ENCODE results near the gene KIF16B. TPM values are rescaled to one million over a fixed set of nuclear protein-coding genes. Genes with fewer than 3 reads are reported as not detected.

Gene KIF16B
- total RNA-seq, 1 donor from 2014 or later, result 7.0 TPM

GRCh38 chr20:16283978-16284377 lies 289.3 kb downstream of the KIF16B start:
- no peak overlapping the region for H3K27ac Mint-ChIP-seq (ENCODE audit: unreplicated experiment)
- H3K9me3 ChIP-seq (ENCODE audit: insufficient read depth, low read depth, low read length), result no peaks in the 10 kb centered on the region
- no peaks in the 10 kb centered on the region for H3K36me3 ChIP-seq (ENCODE audit: insufficient read depth, low read length)
- DNase-seq (ENCODE audit: low read depth) (no peak), FAIRE-seq (no peak)
- no peaks in the 10 kb centered on the region for H4K20me1 ChIP-seq (ENCODE audit: insufficient read depth, low read length)
- no peak overlapping the region for H3K4me3 Mint-ChIP-seq (ENCODE audit: unreplicated experiment)
- TF ChIP-seq EZH2 (IDR thresholded peaks at IDR 0.05; ENCODE audit: insufficient read depth, low read length), result no peak
- no peak for TF ChIP-seq CTCF (IDR thresholded peaks at IDR 0.05; ENCODE audit: insufficient read depth, low read depth, low read length)
- peaks cover 6% of the 10 kb centered on the region for H3K36me3 Mint-ChIP-seq (ENCODE audit: low read depth, unreplicated experiment)
- no peaks in the 10 kb centered on the region for H3K79me2 ChIP-seq (ENCODE audit: insufficient read depth, low read length)
- H3K27me3 Mint-ChIP-seq (ENCODE audit: low read depth, unreplicated experiment), result no peaks in the 10 kb centered on the region
- H3K27ac ChIP-seq (ENCODE audit: low read depth, low read length), result no peak overlapping the region
- no peaks in the 10 kb centered on the region for H3K4me1 Mint-ChIP-seq (ENCODE audit: low read depth, unreplicated experiment)
- H3K4me1 ChIP-seq (ENCODE audit: insufficient read depth, low read length), result no peaks in the 10 kb centered on the region
- H2AFZ ChIP-seq (ENCODE audit: low read depth, low read length), result no peak overlapping the region
- no peak overlapping the region for H3K9ac ChIP-seq (ENCODE audit: low read length)
- H3K9me3 Mint-ChIP-seq (ENCODE audit: unreplicated experiment), result no peaks in the 10 kb centered on the region
- H3K4me2 ChIP-seq (ENCODE audit: low read length), result no peak overlapping the region
- H3K27me3 ChIP-seq (ENCODE audit: insufficient read depth, low read length), result no peaks in the 10 kb centered on the region
- no peak overlapping the region for H3K4me3 ChIP-seq (ENCODE audit: insufficient read depth, low read depth, low read length)

- Histone ChIP-seq H3K9ac (ENCODE audit: low read length) (no peak overlapping the region), H3K4me2 (ENCODE audit: low read length) (no peak overlapping the region), H3K27ac (ENCODE audit: low read depth, low read length) (no peak overlapping the region), H3K4me1 (ENCODE audit: insufficient read depth, low read length) (no peaks in the 10 kb centered on the region), H3K9me3 (ENCODE audit: insufficient read depth, low read depth, low read length) (no peaks in the 10 kb centered on the region), H3K36me3 (ENCODE audit: insufficient read depth, low read length) (no peaks in the 10 kb centered on the region), H3K27me3 (ENCODE audit: insufficient read depth, low read length) (no peaks in the 10 kb centered on the region), H4K20me1 (ENCODE audit: insufficient read depth, low read length) (no peaks in the 10 kb centered on the region), H2AFZ (ENCODE audit: low read depth, low read length) (no peak overlapping the region), H3K79me2 (ENCODE audit: insufficient read depth, low read length) (no peaks in the 10 kb centered on the region), H3K4me3 (ENCODE audit: insufficient read depth, low read depth, low read length) (no peak overlapping the region)
- Mint-ChIP-seq H3K4me3 (ENCODE audit: unreplicated experiment) (no peak overlapping the region), H3K27me3 (ENCODE audit: low read depth, unreplicated experiment) (no peaks in the 10 kb centered on the region), H3K9me3 (ENCODE audit: unreplicated experiment) (no peaks in the 10 kb centered on the region), H3K36me3 (ENCODE audit: low read depth, unreplicated experiment) (peaks cover 6% of the 10 kb centered on the region), H3K4me1 (ENCODE audit: low read depth, unreplicated experiment) (no peaks in the 10 kb centered on the region), H3K27ac (ENCODE audit: unreplicated experiment) (no peak overlapping the region)
- no peak for TF ChIP-seq EZH2 (IDR thresholded peaks at IDR 0.05; ENCODE audit: insufficient read depth, low read length)
- no peak for DNase-seq (ENCODE audit: low read depth)
- FAIRE-seq, result no peak
Observed at GRCh38 chr20:16283307-16283706, 289.9 kb downstream of the KIF16B start.

- H3K4me2 ChIP-seq (ENCODE audit: low read length), result no peak overlapping the region
- H3K36me3 Mint-ChIP-seq (ENCODE audit: low read depth, unreplicated experiment), result peaks cover 6% of the 10 kb centered on the region
- H3K27ac Mint-ChIP-seq (ENCODE audit: unreplicated experiment), result no peak overlapping the region
- FAIRE-seq (no peak), DNase-seq (ENCODE audit: low read depth) (no peak)
- H3K27me3 Mint-ChIP-seq (ENCODE audit: low read depth, unreplicated experiment), result no peaks in the 10 kb centered on the region
- H3K9me3 Mint-ChIP-seq (ENCODE audit: unreplicated experiment), result no peaks in the 10 kb centered on the region
- no peaks in the 10 kb centered on the region for H4K20me1 ChIP-seq (ENCODE audit: insufficient read depth, low read length)
- no peak overlapping the region for H3K4me3 ChIP-seq (ENCODE audit: insufficient read depth, low read depth, low read length)
- H3K4me1 ChIP-seq (ENCODE audit: insufficient read depth, low read length), result no peaks in the 10 kb centered on the region
- no peaks in the 10 kb centered on the region for H3K27me3 ChIP-seq (ENCODE audit: insufficient read depth, low read length)
- H3K9me3 ChIP-seq (ENCODE audit: insufficient read depth, low read depth, low read length), result no peaks in the 10 kb centered on the region
- H3K4me1 Mint-ChIP-seq (ENCODE audit: low read depth, unreplicated experiment), result no peaks in the 10 kb centered on the region
- H3K79me2 ChIP-seq (ENCODE audit: insufficient read depth, low read length), result no peaks in the 10 kb centered on the region
- no peak for TF ChIP-seq EZH2 (IDR thresholded peaks at IDR 0.05; ENCODE audit: insufficient read depth, low read length)
- TF ChIP-seq CTCF (IDR thresholded peaks at IDR 0.05; ENCODE audit: insufficient read depth, low read depth, low read length), result no peak
- no peaks in the 10 kb centered on the region for H3K36me3 ChIP-seq (ENCODE audit: insufficient read depth, low read length)
- no peak overlapping the region for H3K27ac ChIP-seq (ENCODE audit: low read depth, low read length)
- H3K4me3 Mint-ChIP-seq (ENCODE audit: unreplicated experiment), result no peak overlapping the region
- no peak overlapping the region for H2AFZ ChIP-seq (ENCODE audit: low read depth, low read length)
- no peak overlapping the region for H3K9ac ChIP-seq (ENCODE audit: low read length)
Observed at GRCh38 chr20:16280219-16280618, 293.0 kb downstream of the KIF16B start.

Measured in astrocyte (in vitro differentiated cells and primary cell).